Naive B cell (primary cell): ENCODE results near the gene OTOF. TPM values are rescaled to one million over a fixed set of nuclear protein-coding genes. Genes with fewer than 3 reads are reported as not detected.
A peak's percentile ranks its signal among the peaks of the same experiment; 100 is the strongest.

Source experiments
- ATAC-seq, 2 donors: fragments of 150-1000 bp; cut with Tn5 transposase; 2 replicates each; pipeline ENCODE4 v1.10.0; 2021; ENCODE audit warnings: low read depth in 2 of 2, mild to moderate bottlenecking in 2 of 2, moderate library complexity in 2 of 2
- DNase-seq: peaks from one replicate; pipeline ENCODE4 v3.0.0; 2022
- H3K27ac Mint-ChIP-seq, 6 donors: one replicate each; pipeline ENCODE4 v1.8.0; 2020 to 2022; ENCODE audit warnings: mild to moderate bottlenecking in 6 of 6, mixed read lengths in 6 of 6, moderate library complexity in 5 of 6, inconsistent platforms in 2 of 6
- H3K27me3 Mint-ChIP-seq, 3 donors: one replicate each; pipeline ENCODE4 v1.8.0; 2021 to 2022; ENCODE audit warnings: mixed read lengths in 3 of 3, mild to moderate bottlenecking in 1 of 3
- H3K36me3 Mint-ChIP-seq, 2 donors: one replicate each; pipeline ENCODE4 v1.8.0; 2020 to 2022; ENCODE audit warnings: mixed read lengths in 2 of 2, inconsistent platforms in 1 of 2, mild to moderate bottlenecking in 1 of 2
- H3K4me1 Mint-ChIP-seq, 3 donors: one replicate each; pipeline ENCODE4 v1.8.0; 2020 to 2022; ENCODE audit warnings: mixed read lengths in 3 of 3, inconsistent platforms in 1 of 3, mild to moderate bottlenecking in 1 of 3, moderate library complexity in 1 of 3
- H3K4me3 Mint-ChIP-seq, 8 donors: one replicate each; pipeline ENCODE4 v1.8.0; 2020 to 2022; ENCODE audit warnings: mild to moderate bottlenecking in 8 of 8, mixed read lengths in 8 of 8, moderate library complexity in 8 of 8, inconsistent platforms in 2 of 8
- H3K9me3 Mint-ChIP-seq, 7 donors: one replicate each; pipeline ENCODE4 v1.8.0; 2020 to 2022; ENCODE audit warnings: mixed read lengths in 7 of 7, mild to moderate bottlenecking in 5 of 7, inconsistent platforms in 2 of 7, moderate library complexity in 1 of 7
- polyA plus RNA-seq, 6 donors: library from polyadenylated mRNA; unstranded; fragments of 300-500 nt; fragmentation: Illumina TruSeq; gene quantifications; one replicate each; pipeline ENCODE4 v1.2.3, GENCODE V29; 2021; ENCODE audit warnings: low read depth in 6 of 6

Gene OTOF
- not detected for polyA plus RNA-seq

GRCh38 chr2:26477911-26478253, at the start of gene OTOF:
OTOF (minus strand) TSS chr2:26478124.
- Mint-ChIP-seq H3K9me3 (no peaks in the 10 kb centered on the region), H3K36me3 (no peaks in the 10 kb centered on the region), H3K4me3 (peak within 1 kb of the TSS in 1 of 8 donors; percentile 50), H3K4me1 (peaks cover 3 to 5% (median 4%) of the 10 kb centered on the region in 3 donors), H3K27me3 (peaks cover 0 to 14% (median 7%) of the 10 kb centered on the region in 3 donors), H3K27ac (peak within 1 kb of the TSS in 2 of 6 donors; percentile 20 to 56)
- ATAC-seq, result no peak
- no peak for DNase-seq

- no peaks in the 10 kb centered on the region for H3K9me3 Mint-ChIP-seq
- DNase-seq (no peak), ATAC-seq (no peak)
- no peaks in the 10 kb centered on the region for H3K4me1 Mint-ChIP-seq
- H3K27me3 Mint-ChIP-seq, result peaks cover under 1 to 25% (median 16%) of the 10 kb centered on the region in 3 donors
- no peak overlapping the region for H3K4me3 Mint-ChIP-seq
- H3K36me3 Mint-ChIP-seq, result no peaks in the 10 kb centered on the region
- H3K27ac Mint-ChIP-seq, result no peak overlapping the region
These were observed 48.7 kb upstream of the OTOF start for GRCh38 chr2:26526589-26526988.

- Mint-ChIP-seq H3K4me3 (no peak overlapping the region), H3K9me3 (no peaks in the 10 kb centered on the region), H3K27ac (no peak overlapping the region), H3K27me3 (peaks cover 4 to 20% (median 16%) of the 10 kb centered on the region in 3 donors), H3K4me1 (no peaks in the 10 kb centered on the region), H3K36me3 (no peaks in the 10 kb centered on the region)
- ATAC-seq (no peak), DNase-seq (no peak)
These were observed 48.2 kb upstream of the OTOF start for GRCh38 chr2:26526105-26526504.

DNA sequence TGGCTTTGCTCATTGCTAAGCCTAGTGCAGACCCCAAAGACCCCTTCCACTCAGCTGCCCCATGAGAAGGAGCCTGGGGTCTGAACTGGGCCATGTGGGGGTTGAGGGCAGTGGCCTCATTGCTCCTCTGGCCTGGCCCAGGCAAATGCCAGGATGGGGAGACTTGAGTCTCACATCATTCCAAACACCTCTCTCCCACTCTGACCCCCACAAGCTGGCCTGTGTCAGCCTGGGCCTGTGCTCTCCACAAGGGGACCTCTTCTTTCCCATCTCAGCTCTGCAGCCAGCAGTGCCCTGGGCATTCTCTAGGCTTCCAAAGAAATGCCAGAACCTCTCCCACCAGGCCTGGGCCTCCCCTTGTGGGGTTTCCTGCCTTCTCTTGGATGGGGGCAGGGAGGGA, 45.8 kb upstream of the OTOF start:
- Mint-ChIP-seq H3K36me3 (no peaks in the 10 kb centered on the region), H3K4me3 (no peak overlapping the region), H3K27ac (no peak overlapping the region), H3K27me3 (peaks cover 9 to 16% (median 13%) of the 10 kb centered on the region in 3 donors), H3K4me1 (no peaks in the 10 kb centered on the region), H3K9me3 (no peaks in the 10 kb centered on the region)
- ATAC-seq, result no peak
- no peak for DNase-seq

- H3K36me3 Mint-ChIP-seq, result no peaks in the 10 kb centered on the region
- no peaks in the 10 kb centered on the region for H3K4me1 Mint-ChIP-seq
- H3K4me3 Mint-ChIP-seq, result no peak overlapping the region
- no peak overlapping the region for H3K27ac Mint-ChIP-seq
- H3K27me3 Mint-ChIP-seq, result peaks cover 9 to 16% (median 15%) of the 10 kb centered on the region in 3 donors
- DNase-seq, result no peak
- H3K9me3 Mint-ChIP-seq, result no peaks in the 10 kb centered on the region
- no peak for ATAC-seq
These were observed 44.8 kb upstream of the OTOF start for GRCh38 chr2:26522751-26523171.

- Mint-ChIP-seq H3K27ac (no peak overlapping the region), H3K4me3 (no peak overlapping the region), H3K9me3 (no peaks in the 10 kb centered on the region), H3K27me3 (peaks cover 9 to 16% (median 15%) of the 10 kb centered on the region in 3 donors), H3K36me3 (no peaks in the 10 kb centered on the region), H3K4me1 (no peaks in the 10 kb centered on the region)
- ATAC-seq (no peak), DNase-seq (no peak)
These were observed 44.4 kb upstream of the OTOF start for GRCh38 chr2:26522325-26522724.

- Mint-ChIP-seq H3K4me1 (no peaks in the 10 kb centered on the region), H3K4me3 (no peak overlapping the region), H3K9me3 (no peaks in the 10 kb centered on the region), H3K36me3 (no peaks in the 10 kb centered on the region), H3K27ac (no peak overlapping the region), H3K27me3 (peaks cover 9 to 16% (median 15%) of the 10 kb centered on the region in 3 donors)
- ATAC-seq (no peak), DNase-seq (no peak)
These were observed 43.9 kb upstream of the OTOF start for GRCh38 chr2:26521913-26522180.

DNA sequence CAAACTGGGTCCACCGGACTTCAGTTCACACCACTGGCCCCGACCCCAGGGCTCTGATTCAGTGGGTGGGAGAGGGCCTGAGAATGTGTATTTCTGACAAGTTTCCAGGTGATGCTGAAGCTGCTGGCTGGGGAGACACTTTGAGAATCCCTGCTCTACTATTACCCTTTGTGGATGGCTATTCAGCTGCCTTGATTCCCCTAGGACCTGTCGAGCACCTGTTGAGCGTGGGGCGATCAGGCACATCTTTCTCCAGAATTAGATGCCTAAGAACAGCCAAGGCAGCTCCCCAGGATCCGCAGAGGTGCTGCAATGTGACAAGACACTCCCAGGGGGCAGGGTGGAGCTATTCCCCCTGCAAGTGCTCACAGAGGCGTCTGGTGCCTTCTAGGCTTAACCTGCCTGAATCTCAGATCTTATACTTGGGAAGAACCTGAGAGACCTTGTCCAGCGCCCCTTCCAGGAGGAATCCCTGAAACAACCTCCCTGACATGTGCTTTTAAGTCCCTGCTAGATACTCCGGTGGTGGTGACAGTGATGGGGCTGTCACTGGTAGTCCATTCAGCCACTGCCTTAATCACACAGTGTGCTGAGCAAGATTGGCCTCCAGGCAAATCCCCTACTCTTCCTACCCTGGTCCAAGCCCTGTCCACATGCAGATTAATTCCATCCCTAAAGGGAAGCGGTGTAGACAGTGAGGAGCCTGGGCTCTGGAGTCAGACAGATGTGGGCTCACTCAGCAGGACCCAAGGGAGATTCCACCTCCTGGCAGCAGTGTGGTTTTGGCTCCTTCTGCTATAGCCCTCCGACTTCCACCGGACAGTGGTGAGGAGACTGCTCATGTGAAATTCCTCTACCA, 43.4 kb upstream of the OTOF start:
- peak overlapping the region in 1 of 6 donors; percentile 15 for H3K27ac Mint-ChIP-seq
- H3K36me3 Mint-ChIP-seq, result no peaks in the 10 kb centered on the region
- H3K4me3 Mint-ChIP-seq, result no peak overlapping the region
- no peaks in the 10 kb centered on the region for H3K4me1 Mint-ChIP-seq
- DNase-seq, result no peak
- ATAC-seq, result no peak
- peaks cover 9 to 16% (median 15%) of the 10 kb centered on the region in 3 donors for H3K27me3 Mint-ChIP-seq
- H3K9me3 Mint-ChIP-seq, result no peaks in the 10 kb centered on the region

- no peaks in the 10 kb centered on the region for H3K36me3 Mint-ChIP-seq
- H3K27me3 Mint-ChIP-seq, result peaks cover 14 to 16% (median 15%) of the 10 kb centered on the region in 3 donors
- H3K9me3 Mint-ChIP-seq, result no peaks in the 10 kb centered on the region
- H3K27ac Mint-ChIP-seq, result no peak overlapping the region
- no peak overlapping the region for H3K4me3 Mint-ChIP-seq
- no peak for ATAC-seq
- no peaks in the 10 kb centered on the region for H3K4me1 Mint-ChIP-seq
- no peak for DNase-seq
These were observed 42.2 kb upstream of the OTOF start for GRCh38 chr2:26520148-26520449.

DNA sequence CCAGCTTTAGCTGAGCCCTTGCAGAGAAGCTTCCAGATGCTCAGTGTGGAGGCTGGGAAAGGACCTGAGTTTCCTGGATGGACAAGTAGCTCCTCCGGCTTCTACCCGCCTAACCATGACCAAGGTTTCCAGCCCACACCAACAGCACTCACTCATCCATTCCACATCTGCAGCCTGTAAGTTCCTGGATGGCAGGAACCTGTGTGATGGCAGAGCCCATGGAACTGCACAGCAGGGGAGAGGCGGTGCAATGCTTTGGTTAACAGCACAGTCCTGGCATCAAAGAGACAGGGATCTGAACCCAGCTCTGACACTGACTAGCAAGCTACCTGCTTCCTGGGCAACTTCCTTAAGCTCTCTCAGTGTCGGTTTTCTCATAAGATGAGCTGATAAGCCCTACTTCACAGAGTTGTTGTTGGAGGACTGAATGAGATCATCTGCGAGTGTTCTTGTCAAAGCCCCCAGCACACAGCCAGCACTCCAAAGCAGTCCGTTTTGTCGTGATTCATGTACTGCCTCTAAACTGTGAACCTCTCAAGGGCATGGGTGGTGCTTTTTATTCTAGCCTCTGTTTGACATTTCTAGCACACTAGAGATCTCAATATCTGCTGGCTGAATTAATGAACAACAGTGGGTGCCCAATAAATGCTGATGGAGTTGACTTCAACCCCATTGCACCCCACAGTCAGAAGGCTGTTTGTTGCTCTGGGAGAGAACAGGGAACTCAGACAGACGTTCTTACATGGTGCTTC, 41.6 kb upstream of the OTOF start:
- H3K27me3 Mint-ChIP-seq, result peaks cover 15 to 16% (median 15%) of the 10 kb centered on the region in 3 donors
- no peak for ATAC-seq
- no peaks in the 10 kb centered on the region for H3K4me1 Mint-ChIP-seq
- H3K9me3 Mint-ChIP-seq, result no peaks in the 10 kb centered on the region
- DNase-seq, result no peak
- no peak overlapping the region for H3K4me3 Mint-ChIP-seq
- H3K36me3 Mint-ChIP-seq, result no peaks in the 10 kb centered on the region
- peak overlapping the region in 1 of 6 donors; percentile 12 for H3K27ac Mint-ChIP-seq

- no peak overlapping the region for H3K4me3 Mint-ChIP-seq
- H3K36me3 Mint-ChIP-seq, result no peaks in the 10 kb centered on the region
These were observed 38.9 kb upstream of the OTOF start for GRCh38 chr2:26516781-26517180.

DNA sequence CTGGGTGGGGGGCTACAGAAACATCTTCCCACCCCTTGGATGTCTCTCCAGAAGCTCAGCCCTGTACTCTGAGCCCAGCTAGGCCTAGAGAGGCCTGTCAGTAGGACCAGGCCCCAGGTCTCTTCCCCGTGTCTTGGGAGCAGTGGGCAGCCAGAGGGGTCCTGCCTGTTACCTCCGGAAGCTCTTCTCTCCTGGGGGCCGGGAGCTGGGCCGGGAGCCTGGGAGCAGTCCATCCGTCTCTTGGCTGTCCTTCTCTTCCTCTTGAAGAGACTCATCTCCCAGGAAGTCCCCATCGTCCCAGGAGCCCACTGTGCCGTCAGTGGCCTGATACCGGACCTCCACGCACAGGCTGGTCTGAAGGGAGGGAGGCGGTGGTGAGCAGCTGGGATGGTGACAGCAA, 38.3 kb upstream of the OTOF start:
- H3K4me1 Mint-ChIP-seq, result no peaks in the 10 kb centered on the region
- no peaks in the 10 kb centered on the region for H3K9me3 Mint-ChIP-seq
- DNase-seq (no peak), ATAC-seq (no peak)
- no peaks in the 10 kb centered on the region for H3K36me3 Mint-ChIP-seq
- H3K27ac Mint-ChIP-seq, result no peak overlapping the region
- peaks cover 9 to 11% (median 9%) of the 10 kb centered on the region in 3 donors for H3K27me3 Mint-ChIP-seq
- H3K4me3 Mint-ChIP-seq, result no peak overlapping the region

More at GRCh38 chr2:26516781-26517180, 38.9 kb upstream of the OTOF start:
- DNase-seq (no peak), ATAC-seq (no peak)
- Mint-ChIP-seq H3K9me3 (no peaks in the 10 kb centered on the region), H3K27ac (no peak overlapping the region), H3K4me1 (no peaks in the 10 kb centered on the region), H3K27me3 (peaks cover 9 to 15% (median 9%) of the 10 kb centered on the region in 3 donors)

DNA sequence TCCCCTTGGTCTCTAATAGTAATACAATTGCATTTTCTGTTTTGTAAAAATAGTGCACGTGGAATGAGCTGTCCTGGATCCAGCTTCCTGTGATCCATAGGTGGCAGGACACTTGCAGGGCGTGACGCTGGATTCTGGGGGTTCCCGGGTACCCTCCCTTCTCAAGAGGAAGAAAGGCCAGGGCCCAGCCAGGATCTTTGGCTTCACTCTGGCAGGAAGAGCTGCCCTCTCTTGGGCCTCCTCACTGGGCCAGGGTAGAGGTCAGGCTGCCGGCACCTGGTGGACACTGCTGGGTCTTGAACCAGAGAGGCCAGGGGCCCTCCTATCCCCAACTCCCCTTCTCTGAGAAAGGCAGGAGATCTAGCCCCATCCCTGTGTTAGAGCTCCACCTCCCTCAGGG, 37.8 kb upstream of the OTOF start:
- ATAC-seq, result no peak
- H3K4me1 Mint-ChIP-seq, result no peaks in the 10 kb centered on the region
- no peak overlapping the region for H3K4me3 Mint-ChIP-seq
- no peak overlapping the region for H3K27ac Mint-ChIP-seq
- peaks cover 9 to 11% (median 10%) of the 10 kb centered on the region in 3 donors for H3K27me3 Mint-ChIP-seq
- no peak for DNase-seq
- no peaks in the 10 kb centered on the region for H3K36me3 Mint-ChIP-seq
- H3K9me3 Mint-ChIP-seq, result no peaks in the 10 kb centered on the region

GRCh38 chr2:26514045-26514444, 36.1 kb upstream of the OTOF start:
- no peaks in the 10 kb centered on the region for H3K36me3 Mint-ChIP-seq
- H3K4me3 Mint-ChIP-seq, result no peak overlapping the region
- no peak overlapping the region for H3K27ac Mint-ChIP-seq
- peaks cover 5 to 10% (median 8%) of the 10 kb centered on the region in 3 donors for H3K27me3 Mint-ChIP-seq
- H3K9me3 Mint-ChIP-seq, result no peaks in the 10 kb centered on the region
- no peak for DNase-seq
- no peaks in the 10 kb centered on the region for H3K4me1 Mint-ChIP-seq
- ATAC-seq, result no peak
